HG03108 (cell line): Measurements from ENCODE around the gene EDEM3.

Source experiments
- ATAC-seq: cut with Tn5 transposase; IDR thresholded peaks from one replicate; pipeline ENCODE4 v1.9.1; 2021; ENCODE audit warnings: moderate library complexity; ENCODE audit not compliant: unreplicated experiment

EDEM3 gene

GRCh38 chr1:184640505-184640904 is 114.2 kb downstream of the EDEM3 start:
- ATAC-seq = no peak
